Gastrocnemius medialis (tissue), 4 donors: Measurements from ENCODE around the gene IQSEC1. TPM values are rescaled to one million over a fixed set of nuclear protein-coding genes. Genes with fewer than 3 reads are reported as not detected.

ENCODE experiments used
- ATAC-seq, 2 donors: fragments of 150-250 bp; one replicate each; pipeline ENCODE4 v1.9.1; 2016
- DNase-seq, 2 donors: peaks; one replicate each; pipeline ENCODE4 v3.0.0-alpha.2; 2019
- H3K27ac ChIP-seq, 4 donors: fragments of 200-600 bp; sonication (generic); 1 replicate in 1 of 4; 2 replicates in 3 of 4; pipeline ENCODE4 v1.5.1; 2016 to 2018; ENCODE audit warnings: mild to moderate bottlenecking in 2 of 4, moderate library complexity in 1 of 4
- H3K27me3 ChIP-seq, 3 donors: fragments of 200-600 bp; sonication (generic) in 2 of 3; 1 replicate in 1 of 3; 2 replicates in 2 of 3; pipeline versions ENCODE4 v1.5.1 to v1.6.0; 2016 to 2019; ENCODE audit warnings: mild to moderate bottlenecking in 1 of 3, moderate library complexity in 1 of 3
- H3K36me3 ChIP-seq, 2 donors: fragments of 200-600 bp; sonication (generic) in 1 of 2; one replicate each; pipeline ENCODE4 v1.5.1; 2017 to 2018
- H3K4me1 ChIP-seq, 2 donors: fragments of 200-600 bp; sonication (generic) in 1 of 2; one replicate each; pipeline ENCODE4 v1.5.1; 2016 to 2017; ENCODE audit warnings: mild to moderate bottlenecking in 2 of 2
- H3K4me3 ChIP-seq, 4 donors: fragments of 200-600 bp; sonication (generic) in 3 of 4; 1 replicate in 1 of 4; 2 replicates in 3 of 4; pipeline ENCODE4 v1.5.1; 2016 to 2019; ENCODE audit warnings: mild to moderate bottlenecking in 2 of 4
- H3K9me3 ChIP-seq, 3 donors: fragments of 200-600 bp; sonication (generic) in 2 of 3; 1 replicate in 1 of 3; 2 replicates in 2 of 3; pipeline ENCODE4 v1.5.1; 2016 to 2019
- POLR2A ChIP-seq, 2 donors: fragments of 450-650 bp; IDR thresholded peaks; one replicate each; pipeline ENCODE4 v1.6.1; 2017; ENCODE audit warnings: antibody characterized with exemption in 2 of 2, mild to moderate bottlenecking in 2 of 2, moderate library complexity in 2 of 2
- in situ Hi-C, 4 donors: fragments of 200-750 bp; cut with MboI; loops; one replicate each; pipeline versions ENCODE4 v1.15.0 to v1.8.0; 2017; ENCODE audit warnings: low sequenced_read_pairs in 4 of 4
- intact Hi-C: fragments of 100-400 bp; cut with DNase I; formaldehyde crosslinking; loops from one replicate; pipeline ENCODE4 v1.15.1; 2023; ENCODE audit warnings: low total_unique reads
- total RNA-seq, 4 donors: library from RNA; depleted of rRNA; stranded (reverse); fragments of >200 nt; gene quantifications; one replicate each; pipeline versions ENCODE4 v1.1.0 to v1.2.3, GENCODE V29; 2016
- TF ChIP-seq, protein P1 (sequence below), 5 experiments: fragments of 450-650 bp in 3 of 5; fragments of 200-600 bp in 2 of 5; sonication (generic) in 2 of 5; IDR thresholded peaks in 4 of 5; conservative IDR thresholded peaks in 1 of 5; 1 replicate in 4 of 5; 2 replicates in 1 of 5; pipeline ENCODE4 v1.5.1; 2016 to 2019; ENCODE audit warnings: antibody characterized with exemption in 5 of 5, mild to moderate bottlenecking in 3 of 5, moderate library complexity in 3 of 5

IQSEC1 gene
- total RNA-seq, 4 donors from 2014 or later, result 15.2 to 31.3 (median 28.0) TPM

DNA sequence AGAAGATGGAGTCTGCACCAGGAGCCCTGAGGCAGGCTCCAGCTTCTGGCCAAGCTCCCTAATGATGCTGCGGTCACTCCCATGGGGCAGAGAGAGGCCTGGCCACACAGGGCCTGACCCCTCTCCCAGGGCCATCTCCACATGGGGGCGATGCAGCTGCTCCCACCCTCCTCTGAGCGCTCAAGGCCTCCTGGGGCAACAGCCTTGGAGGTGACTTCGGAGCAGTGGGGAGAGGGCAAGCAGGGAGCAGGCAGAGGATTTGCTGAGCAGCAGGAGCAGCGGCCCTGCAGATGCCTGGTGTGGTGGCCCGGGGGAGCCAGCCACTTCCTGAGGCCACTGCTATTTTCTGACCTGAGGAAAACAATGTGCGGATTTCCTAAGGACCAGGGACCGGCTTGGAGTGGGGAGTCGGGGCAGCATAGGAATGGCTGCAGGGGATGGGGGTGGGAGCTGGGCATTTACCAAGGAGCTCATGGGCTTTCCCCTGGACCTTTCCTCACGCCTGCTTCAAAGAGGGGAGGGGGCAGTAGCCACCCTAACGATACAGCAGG, 150.3 kb downstream of the IQSEC1 start:
- DNase-seq, result no peak
- intact Hi-C loops (no loop called here), in situ Hi-C loops (no loop called here)
- Histone ChIP-seq H3K4me1 (peaks cover 36 to 45% of the 10 kb centered on the region in 2 donors), H3K27ac (no peak overlapping the region), H3K36me3 (peaks cover 0 to 4% of the 10 kb centered on the region in 2 donors), H3K4me3 (no peak overlapping the region), H3K27me3 (no peaks in the 10 kb centered on the region), H3K9me3 (no peaks in the 10 kb centered on the region)
- TF ChIP-seq POLR2A (IDR thresholded peaks at IDR 0.05), result no peak
- TF ChIP-seq, protein P1, sequence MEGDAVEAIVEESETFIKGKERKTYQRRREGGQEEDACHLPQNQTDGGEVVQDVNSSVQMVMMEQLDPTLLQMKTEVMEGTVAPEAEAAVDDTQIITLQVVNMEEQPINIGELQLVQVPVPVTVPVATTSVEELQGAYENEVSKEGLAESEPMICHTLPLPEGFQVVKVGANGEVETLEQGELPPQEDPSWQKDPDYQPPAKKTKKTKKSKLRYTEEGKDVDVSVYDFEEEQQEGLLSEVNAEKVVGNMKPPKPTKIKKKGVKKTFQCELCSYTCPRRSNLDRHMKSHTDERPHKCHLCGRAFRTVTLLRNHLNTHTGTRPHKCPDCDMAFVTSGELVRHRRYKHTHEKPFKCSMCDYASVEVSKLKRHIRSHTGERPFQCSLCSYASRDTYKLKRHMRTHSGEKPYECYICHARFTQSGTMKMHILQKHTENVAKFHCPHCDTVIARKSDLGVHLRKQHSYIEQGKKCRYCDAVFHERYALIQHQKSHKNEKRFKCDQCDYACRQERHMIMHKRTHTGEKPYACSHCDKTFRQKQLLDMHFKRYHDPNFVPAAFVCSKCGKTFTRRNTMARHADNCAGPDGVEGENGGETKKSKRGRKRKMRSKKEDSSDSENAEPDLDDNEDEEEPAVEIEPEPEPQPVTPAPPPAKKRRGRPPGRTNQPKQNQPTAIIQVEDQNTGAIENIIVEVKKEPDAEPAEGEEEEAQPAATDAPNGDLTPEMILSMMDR (IDR thresholded peaks at IDR 0.05 in 4 of 5, conservative IDR thresholded peaks at IDR 0.05 in 1 of 5), result no peak
- ATAC-seq, result no peak

DNA sequence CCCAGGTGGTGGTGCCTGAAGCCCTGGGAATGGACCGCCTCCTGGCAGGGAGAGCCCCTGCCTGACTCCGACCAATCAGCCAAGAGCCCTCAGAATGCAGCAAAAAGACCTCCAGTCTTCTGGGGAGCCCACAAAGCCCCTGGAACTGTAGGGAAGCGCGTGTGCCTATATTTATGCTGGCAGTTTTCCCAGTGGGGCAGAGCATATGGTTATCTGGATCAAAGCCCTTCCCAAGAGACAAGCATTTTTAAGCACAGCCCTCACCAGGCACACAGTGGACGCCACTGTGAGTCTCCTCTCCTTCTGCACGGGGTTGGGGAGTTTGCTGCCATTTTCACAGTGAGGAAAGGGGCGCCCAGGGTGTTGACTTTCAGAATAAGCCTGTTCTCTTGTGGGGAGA, 150.9 kb downstream of the IQSEC1 start:
- DNase-seq (no peak), ATAC-seq (no peak)
- Histone ChIP-seq H3K9me3 (no peaks in the 10 kb centered on the region), H3K4me3 (no peak overlapping the region), H3K4me1 (peaks cover 36 to 41% of the 10 kb centered on the region in 2 donors), H3K36me3 (peaks cover 0 to 4% of the 10 kb centered on the region in 2 donors), H3K27me3 (no peaks in the 10 kb centered on the region), H3K27ac (no peak overlapping the region)
- in situ Hi-C loops, result no loop called here
- intact Hi-C loops, result no loop called here
- no peak for TF ChIP-seq POLR2A (IDR thresholded peaks at IDR 0.05)
- TF ChIP-seq, protein P1 (IDR thresholded peaks at IDR 0.05 in 4 of 5, conservative IDR thresholded peaks at IDR 0.05 in 1 of 5), result no peak

DNA sequence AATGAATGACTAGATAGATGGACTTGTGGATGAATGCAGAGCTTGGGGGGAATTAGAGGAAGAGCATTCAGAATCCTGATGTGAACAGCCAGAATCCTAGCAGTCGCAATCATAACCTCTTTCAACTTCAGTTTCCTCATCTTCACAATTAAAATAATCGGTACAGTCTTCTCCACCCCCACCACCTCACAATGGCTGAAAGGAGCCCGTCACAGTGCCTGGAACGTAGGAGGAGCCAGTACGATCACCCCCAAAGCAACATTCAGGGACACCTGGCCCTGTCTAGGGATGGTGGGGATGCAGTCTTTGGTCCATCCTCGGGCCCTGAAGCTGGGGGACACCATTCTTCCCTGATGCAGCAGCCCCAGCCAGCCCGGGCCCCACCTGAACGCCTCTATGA, 151.5 kb downstream of the IQSEC1 start:
- intact Hi-C loops, result no loop called here
- peaks cover 31 to 35% of the 10 kb centered on the region in 2 donors for H3K4me1 ChIP-seq

DNA sequence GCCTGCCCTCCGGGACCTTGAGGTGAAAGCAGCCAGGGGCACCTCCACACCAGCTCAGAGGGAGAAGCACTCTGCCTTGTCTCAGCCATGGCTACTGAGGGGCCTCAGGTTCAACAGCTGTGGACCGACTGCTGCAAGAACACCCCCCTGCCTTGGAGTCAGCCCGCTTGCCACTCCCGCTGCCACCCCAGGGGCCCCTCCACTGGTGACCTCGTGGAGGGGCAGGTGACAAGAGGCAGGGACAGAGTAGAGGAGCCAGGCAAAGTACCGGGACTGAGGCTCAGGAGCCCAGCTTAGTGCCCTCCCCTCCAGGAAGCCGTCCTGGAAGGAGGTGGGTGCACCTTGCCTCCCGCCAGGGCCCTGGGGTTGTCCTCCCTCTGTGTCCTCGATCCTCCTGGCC, 152.3 kb downstream of the IQSEC1 start:
- peaks cover 0 to 4% of the 10 kb centered on the region in 2 donors for H3K36me3 ChIP-seq
- ATAC-seq (no peak), DNase-seq (no peak)
- in situ Hi-C loops, result no loop called here
- no peak overlapping the region for H3K4me3 ChIP-seq
- intact Hi-C loops, result no loop called here
- H3K4me1 ChIP-seq, result peaks cover 24 to 27% of the 10 kb centered on the region in 2 donors
- H3K27me3 ChIP-seq, result no peaks in the 10 kb centered on the region
- TF ChIP-seq, protein P1 (IDR thresholded peaks at IDR 0.05 in 4 of 5, conservative IDR thresholded peaks at IDR 0.05 in 1 of 5), result no peak
- no peak for TF ChIP-seq POLR2A (IDR thresholded peaks at IDR 0.05)
- no peaks in the 10 kb centered on the region for H3K9me3 ChIP-seq
- H3K27ac ChIP-seq, result no peak overlapping the region

More for the DNA sequence above, 151.5 kb downstream of the IQSEC1 start:
- no peak for ATAC-seq
- in situ Hi-C loops, result no loop called here
- Histone ChIP-seq H3K4me3 (no peak overlapping the region), H3K27ac (no peak overlapping the region), H3K36me3 (peaks cover 0 to 4% of the 10 kb centered on the region in 2 donors), H3K27me3 (no peaks in the 10 kb centered on the region), H3K9me3 (no peaks in the 10 kb centered on the region)
- TF ChIP-seq, protein P1 (IDR thresholded peaks at IDR 0.05 in 4 of 5, conservative IDR thresholded peaks at IDR 0.05 in 1 of 5), result no peak
- DNase-seq, result no peak

DNA sequence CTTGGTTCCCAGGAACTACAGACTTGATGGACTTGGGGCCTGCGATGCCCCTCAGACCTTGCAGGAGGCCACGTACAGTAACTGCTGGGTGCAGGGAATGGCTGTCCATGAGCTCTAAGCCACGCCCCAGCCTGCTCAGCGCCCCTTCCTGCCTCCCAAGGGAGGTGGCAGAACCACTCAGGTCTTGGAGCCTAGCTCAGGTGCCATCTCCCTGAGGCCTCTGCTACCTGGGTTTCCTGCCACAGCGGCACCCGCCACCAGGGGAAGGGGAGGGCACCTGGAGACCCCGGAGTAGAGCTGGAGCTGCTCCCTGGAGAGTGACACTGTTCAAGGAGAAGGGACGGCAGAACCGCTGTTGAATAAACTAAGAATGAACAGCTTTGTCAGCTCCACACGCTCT, 154.0 kb downstream of the IQSEC1 start:
- in situ Hi-C loops (no loop called here), intact Hi-C loops (no loop called here)
- no peaks in the 10 kb centered on the region for H3K9me3 ChIP-seq
- peaks cover 12 to 18% of the 10 kb centered on the region in 2 donors for H3K4me1 ChIP-seq
- no peaks in the 10 kb centered on the region for H3K27me3 ChIP-seq
- no peak for ATAC-seq
- TF ChIP-seq, protein P1 (IDR thresholded peaks at IDR 0.05 in 4 of 5, conservative IDR thresholded peaks at IDR 0.05 in 1 of 5), result no peak
- no peak for TF ChIP-seq POLR2A (IDR thresholded peaks at IDR 0.05)
- no peak overlapping the region for H3K27ac ChIP-seq
- peaks cover 0 to 4% of the 10 kb centered on the region in 2 donors for H3K36me3 ChIP-seq
- no peak for DNase-seq
- no peak overlapping the region for H3K4me3 ChIP-seq
